GM21528 (cell line): ENCODE data around the gene ERVK3-1.
"Not testable (repeated sequence)": the region's sequence is repeated elsewhere in the genome, so short reads cannot be mapped to it uniquely, and the experiment has no call there.

Experiments used
- ATAC-seq: cut with Tn5 transposase; IDR thresholded peaks from one replicate; pipeline ENCODE4 v1.9.1; 2021; ENCODE audit warnings: mild to moderate bottlenecking, moderate library complexity; ENCODE audit not compliant: unreplicated experiment, low FRiP score

ERVK3-1 gene

GRCh38 chr19:58338825-58339558 lies 33.8 kb downstream of the ERVK3-1 start:
- no peak for ATAC-seq

- no peak for ATAC-seq
Measured at GRCh38 chr19:58345558-58345957, 40.4 kb downstream of the ERVK3-1 start.

- ATAC-seq: peak; percentile 86
Measured at GRCh38 chr19:58346961-58347929, 42.1 kb downstream of the ERVK3-1 start.

GRCh38 chr19:58348080-58348479 lies 42.9 kb downstream of the ERVK3-1 start:
- not testable (repeated sequence) for ATAC-seq

- no peak for ATAC-seq
Measured at GRCh38 chr19:58349590-58349989, 44.4 kb downstream of the ERVK3-1 start.

- ATAC-seq: no peak
Measured at GRCh38 chr19:58350001-58350861, 45.1 kb downstream of the ERVK3-1 start.

- no peak for ATAC-seq
Measured at GRCh38 chr19:58350871-58351557, 45.8 kb downstream of the ERVK3-1 start.

GRCh38 chr19:58351558-58351878 lies 46.3 kb downstream of the ERVK3-1 start:
- ATAC-seq: no peak

GRCh38 chr19:58351990-58352755 lies 47.0 kb downstream of the ERVK3-1 start:
- ATAC-seq: no peak

GRCh38 chr19:58352760-58353671 lies 47.8 kb downstream of the ERVK3-1 start, which contains the start of gene A1BG:
Gene A1BG, minus strand, starts transcription at chr19:58353492. Its CDS starts 55 bp downstream, at chr19:58353437.
- no peak for ATAC-seq

- ATAC-seq: no peak
Measured at GRCh38 chr19:58353717-58354477, 48.7 kb downstream of the ERVK3-1 start.

- no peak for ATAC-seq
Measured at GRCh38 chr19:58354478-58355030, 49.4 kb downstream of the ERVK3-1 start.

GRCh38 chr19:58355215-58355796 lies 50.1 kb downstream of the ERVK3-1 start:
- no peak for ATAC-seq

GRCh38 chr19:58355908-58356765 lies 51.0 kb downstream of the ERVK3-1 start:
- ATAC-seq: no peak

GRCh38 chr19:58356766-58357480 lies 51.7 kb downstream of the ERVK3-1 start:
- ATAC-seq: no peak
